ENCODE data around the gene MAFG. TPM values are rescaled to one million over a fixed set of nuclear protein-coding genes. Genes with fewer than 3 reads are reported as not detected.

Gene MAFG
- total and polyA plus RNA-seq, 2 of the 13 experiments (the other 11 are each of a cell fraction or from before 2014, with no cell fraction given): 14.5 to 20.0 TPM

DNA sequence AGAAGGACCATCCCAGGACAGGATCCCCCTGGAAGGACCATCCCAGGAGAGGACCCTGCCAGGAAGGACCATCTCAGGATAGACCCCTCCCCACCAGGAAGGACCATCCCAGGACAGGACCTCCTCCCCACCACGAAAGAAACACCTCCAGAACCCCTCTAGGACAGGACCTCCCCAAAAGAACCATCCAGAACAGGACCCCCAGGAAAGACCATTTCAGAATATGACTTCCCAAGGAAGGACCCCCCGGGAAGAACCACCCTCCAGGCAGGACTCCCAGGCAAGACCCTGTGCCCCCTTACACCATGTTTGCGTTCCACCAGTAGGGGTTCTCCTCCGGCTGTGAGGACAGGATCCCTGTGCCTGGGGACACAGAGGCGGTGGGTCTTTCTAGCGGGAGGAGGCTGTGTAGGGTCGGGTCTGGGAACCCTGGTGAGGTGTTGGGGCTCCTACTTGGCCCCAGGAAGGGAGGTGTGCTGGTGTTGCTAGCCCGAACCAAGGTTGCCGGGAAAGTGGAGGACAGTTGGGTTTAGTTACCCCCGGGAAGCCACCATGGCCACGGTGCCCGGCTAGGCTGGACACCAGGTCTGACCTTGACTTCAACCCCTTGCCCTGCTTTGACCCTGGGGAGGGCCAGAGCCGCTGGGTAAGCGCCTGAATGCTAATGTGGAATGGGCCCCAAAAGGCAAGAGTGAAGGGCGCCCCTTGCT, 31.3 kb upstream of the MAFG start (continued):
- TF ChIP-seq, protein P1, sequence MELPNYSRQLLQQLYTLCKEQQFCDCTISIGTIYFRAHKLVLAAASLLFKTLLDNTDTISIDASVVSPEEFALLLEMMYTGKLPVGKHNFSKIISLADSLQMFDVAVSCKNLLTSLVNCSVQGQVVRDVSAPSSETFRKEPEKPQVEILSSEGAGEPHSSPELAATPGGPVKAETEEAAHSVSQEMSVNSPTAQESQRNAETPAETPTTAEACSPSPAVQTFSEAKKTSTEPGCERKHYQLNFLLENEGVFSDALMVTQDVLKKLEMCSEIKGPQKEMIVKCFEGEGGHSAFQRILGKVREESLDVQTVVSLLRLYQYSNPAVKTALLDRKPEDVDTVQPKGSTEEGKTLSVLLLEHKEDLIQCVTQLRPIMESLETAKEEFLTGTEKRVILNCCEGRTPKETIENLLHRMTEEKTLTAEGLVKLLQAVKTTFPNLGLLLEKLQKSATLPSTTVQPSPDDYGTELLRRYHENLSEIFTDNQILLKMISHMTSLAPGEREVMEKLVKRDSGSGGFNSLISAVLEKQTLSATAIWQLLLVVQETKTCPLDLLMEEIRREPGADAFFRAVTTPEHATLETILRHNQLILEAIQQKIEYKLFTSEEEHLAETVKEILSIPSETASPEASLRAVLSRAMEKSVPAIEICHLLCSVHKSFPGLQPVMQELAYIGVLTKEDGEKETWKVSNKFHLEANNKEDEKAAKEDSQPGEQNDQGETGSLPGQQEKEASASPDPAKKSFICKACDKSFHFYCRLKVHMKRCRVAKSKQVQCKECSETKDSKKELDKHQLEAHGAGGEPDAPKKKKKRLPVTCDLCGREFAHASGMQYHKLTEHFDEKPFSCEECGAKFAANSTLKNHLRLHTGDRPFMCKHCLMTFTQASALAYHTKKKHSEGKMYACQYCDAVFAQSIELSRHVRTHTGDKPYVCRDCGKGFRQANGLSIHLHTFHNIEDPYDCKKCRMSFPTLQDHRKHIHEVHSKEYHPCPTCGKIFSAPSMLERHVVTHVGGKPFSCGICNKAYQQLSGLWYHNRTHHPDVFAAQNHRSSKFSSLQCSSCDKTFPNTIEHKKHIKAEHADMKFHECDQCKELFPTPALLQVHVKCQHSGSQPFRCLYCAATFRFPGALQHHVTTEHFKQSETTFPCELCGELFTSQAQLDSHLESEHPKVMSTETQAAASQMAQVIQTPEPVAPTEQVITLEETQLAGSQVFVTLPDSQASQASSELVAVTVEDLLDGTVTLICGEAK (IDR thresholded peaks at IDR 0.05): no peak
- TF ChIP-seq, protein P1 (CRISPR knock-in tag; IDR thresholded peaks at IDR 0.05): no peak
- TF ChIP-seq PCBP2 (optimal IDR thresholded peaks at IDR 0.05; ENCODE audit: low read depth, low read length, poor library complexity, severe bottlenecking) (no peak), JDP2 (CRISPR knock-in tag; IDR thresholded peaks at IDR 0.05; ENCODE audit: borderline replicate concordance) (no peak), RAD51 (IDR thresholded peaks at IDR 0.05; ENCODE audit: borderline replicate concordance) (no peak), FOXC1 (CRISPR knock-in tag; IDR thresholded peaks at IDR 0.05; ENCODE audit: borderline replicate concordance) (no peak)
- TF ChIP-seq, protein P2, sequence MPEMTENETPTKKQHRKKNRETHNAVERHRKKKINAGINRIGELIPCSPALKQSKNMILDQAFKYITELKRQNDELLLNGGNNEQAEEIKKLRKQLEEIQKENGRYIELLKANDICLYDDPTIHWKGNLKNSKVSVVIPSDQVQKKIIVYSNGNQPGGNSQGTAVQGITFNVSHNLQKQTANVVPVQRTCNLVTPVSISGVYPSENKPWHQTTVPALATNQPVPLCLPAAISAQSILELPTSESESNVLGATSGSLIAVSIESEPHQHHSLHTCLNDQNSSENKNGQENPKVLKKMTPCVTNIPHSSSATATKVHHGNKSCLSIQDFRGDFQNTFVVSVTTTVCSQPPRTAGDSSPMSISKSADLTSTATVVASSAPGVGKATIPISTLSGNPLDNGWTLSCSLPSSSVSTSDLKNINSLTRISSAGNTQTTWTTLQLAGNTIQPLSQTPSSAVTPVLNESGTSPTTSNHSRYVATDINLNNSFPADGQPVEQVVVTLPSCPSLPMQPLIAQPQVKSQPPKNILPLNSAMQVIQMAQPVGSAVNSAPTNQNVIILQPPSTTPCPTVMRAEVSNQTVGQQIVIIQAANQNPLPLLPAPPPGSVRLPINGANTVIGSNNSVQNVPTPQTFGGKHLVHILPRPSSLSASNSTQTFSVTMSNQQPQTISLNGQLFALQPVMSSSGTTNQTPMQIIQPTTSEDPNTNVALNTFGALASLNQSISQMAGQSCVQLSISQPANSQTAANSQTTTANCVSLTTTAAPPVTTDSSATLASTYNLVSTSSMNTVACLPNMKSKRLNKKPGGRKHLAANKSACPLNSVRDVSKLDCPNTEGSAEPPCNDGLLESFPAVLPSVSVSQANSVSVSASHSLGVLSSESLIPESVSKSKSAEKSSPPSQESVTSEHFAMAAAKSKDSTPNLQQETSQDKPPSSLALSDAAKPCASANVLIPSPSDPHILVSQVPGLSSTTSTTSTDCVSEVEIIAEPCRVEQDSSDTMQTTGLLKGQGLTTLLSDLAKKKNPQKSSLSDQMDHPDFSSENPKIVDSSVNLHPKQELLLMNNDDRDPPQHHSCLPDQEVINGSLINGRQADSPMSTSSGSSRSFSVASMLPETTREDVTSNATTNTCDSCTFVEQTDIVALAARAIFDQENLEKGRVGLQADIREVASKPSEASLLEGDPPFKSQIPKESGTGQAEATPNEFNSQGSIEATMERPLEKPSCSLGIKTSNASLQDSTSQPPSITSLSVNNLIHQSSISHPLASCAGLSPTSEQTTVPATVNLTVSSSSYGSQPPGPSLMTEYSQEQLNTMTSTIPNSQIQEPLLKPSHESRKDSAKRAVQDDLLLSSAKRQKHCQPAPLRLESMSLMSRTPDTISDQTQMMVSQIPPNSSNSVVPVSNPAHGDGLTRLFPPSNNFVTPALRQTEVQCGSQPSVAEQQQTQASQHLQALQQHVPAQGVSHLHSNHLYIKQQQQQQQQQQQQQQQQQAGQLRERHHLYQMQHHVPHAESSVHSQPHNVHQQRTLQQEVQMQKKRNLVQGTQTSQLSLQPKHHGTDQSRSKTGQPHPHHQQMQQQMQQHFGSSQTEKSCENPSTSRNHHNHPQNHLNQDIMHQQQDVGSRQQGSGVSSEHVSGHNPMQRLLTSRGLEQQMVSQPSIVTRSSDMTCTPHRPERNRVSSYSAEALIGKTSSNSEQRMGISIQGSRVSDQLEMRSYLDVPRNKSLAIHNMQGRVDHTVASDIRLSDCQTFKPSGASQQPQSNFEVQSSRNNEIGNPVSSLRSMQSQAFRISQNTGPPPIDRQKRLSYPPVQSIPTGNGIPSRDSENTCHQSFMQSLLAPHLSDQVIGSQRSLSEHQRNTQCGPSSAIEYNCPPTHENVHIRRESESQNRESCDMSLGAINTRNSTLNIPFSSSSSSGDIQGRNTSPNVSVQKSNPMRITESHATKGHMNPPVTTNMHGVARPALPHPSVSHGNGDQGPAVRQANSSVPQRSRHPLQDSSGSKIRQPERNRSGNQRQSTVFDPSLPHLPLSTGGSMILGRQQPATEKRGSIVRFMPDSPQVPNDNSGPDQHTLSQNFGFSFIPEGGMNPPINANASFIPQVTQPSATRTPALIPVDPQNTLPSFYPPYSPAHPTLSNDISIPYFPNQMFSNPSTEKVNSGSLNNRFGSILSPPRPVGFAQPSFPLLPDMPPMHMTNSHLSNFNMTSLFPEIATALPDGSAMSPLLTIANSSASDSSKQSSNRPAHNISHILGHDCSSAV (CRISPR knock-in tag; IDR thresholded peaks at IDR 0.05; ENCODE audit: borderline replicate concordance): no peak
- TF ChIP-seq, protein P3, sequence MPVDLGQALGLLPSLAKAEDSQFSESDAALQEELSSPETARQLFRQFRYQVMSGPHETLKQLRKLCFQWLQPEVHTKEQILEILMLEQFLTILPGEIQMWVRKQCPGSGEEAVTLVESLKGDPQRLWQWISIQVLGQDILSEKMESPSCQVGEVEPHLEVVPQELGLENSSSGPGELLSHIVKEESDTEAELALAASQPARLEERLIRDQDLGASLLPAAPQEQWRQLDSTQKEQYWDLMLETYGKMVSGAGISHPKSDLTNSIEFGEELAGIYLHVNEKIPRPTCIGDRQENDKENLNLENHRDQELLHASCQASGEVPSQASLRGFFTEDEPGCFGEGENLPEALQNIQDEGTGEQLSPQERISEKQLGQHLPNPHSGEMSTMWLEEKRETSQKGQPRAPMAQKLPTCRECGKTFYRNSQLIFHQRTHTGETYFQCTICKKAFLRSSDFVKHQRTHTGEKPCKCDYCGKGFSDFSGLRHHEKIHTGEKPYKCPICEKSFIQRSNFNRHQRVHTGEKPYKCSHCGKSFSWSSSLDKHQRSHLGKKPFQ (CRISPR knock-in tag; IDR thresholded peaks at IDR 0.05; ENCODE audit: insufficient replicate concordance): no peak

All from HepG2 (cell line).